ENCODE data around the gene CAMP.
"Not testable (repeated sequence)": the region's sequence is repeated elsewhere in the genome, so short reads cannot be mapped to it uniquely, and the experiment has no call there.

CAMP gene, protein sequence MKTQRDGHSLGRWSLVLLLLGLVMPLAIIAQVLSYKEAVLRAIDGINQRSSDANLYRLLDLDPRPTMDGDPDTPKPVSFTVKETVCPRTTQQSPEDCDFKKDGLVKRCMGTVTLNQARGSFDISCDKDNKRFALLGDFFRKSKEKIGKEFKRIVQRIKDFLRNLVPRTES

DNA sequence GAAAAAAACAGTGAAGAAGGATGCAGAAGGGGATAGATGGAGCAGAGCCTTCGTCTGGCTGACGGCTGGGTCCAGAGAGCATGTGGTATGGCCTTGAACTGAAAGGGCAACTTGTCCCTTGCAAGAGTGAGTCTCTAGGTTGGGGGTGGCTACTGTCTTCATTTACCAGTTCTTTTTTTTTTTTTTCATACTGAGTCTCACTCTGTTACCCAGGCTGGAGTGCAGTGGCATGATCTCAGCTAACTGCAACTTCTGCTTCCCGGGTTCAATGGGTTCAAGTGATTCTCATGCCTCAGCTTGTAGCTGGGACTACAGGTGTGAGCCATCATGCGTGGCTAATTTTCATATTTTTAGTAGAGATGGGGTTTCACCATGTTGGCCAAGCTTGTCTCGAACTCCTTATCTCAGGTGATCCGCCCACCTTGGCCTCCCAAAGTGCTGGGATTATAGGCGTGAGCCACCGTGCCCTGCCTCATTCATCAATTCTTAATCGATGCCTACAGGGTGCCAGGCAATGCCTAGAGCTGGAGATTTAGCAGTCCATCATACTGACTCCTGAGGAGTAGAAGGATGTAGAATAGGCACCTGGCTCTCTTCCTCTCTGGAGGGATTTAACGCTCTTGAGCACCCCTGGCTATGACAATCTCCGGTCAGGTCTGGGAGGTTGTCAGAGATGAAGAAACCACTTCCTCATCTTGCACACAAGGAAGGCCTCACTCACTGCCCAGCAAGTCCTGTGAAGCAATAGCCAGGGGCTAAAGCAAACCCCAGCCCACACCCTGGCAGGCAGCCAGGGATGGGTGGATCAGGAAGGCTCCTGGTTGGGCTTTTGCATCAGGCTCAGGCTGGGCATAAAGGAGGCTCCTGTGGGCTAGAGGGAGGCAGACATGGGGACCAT lies at the start of gene CAMP:
TSS of gene CAMP (plus strand) at position 880 of the 898 bp plus-strand sequence. CDS start at position 897, 17 bp downstream.
- peak; percentile 79 for DNase-seq (ENCODE audit: low spot score)

DNA sequence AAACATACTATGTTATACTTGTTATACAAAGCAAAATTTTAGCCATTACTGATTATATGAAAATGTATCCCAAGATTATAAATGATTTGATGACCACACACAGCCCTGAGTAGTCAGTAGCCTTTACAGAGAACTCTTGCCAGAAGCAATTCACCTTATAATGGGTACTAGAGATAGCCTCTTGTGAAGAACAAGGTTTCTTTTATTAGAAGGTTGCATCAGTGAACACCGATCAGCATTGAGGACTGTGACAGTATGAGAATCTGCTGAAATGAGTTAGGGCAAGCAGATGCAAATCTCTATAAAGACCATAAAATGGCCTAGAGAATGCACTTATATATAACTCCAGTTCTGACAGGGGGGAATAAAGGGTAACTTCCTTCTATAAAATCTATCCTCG lies 45.2 kb upstream of the CAMP start:
- no peak for DNase-seq (ENCODE audit: low spot score)

DNA sequence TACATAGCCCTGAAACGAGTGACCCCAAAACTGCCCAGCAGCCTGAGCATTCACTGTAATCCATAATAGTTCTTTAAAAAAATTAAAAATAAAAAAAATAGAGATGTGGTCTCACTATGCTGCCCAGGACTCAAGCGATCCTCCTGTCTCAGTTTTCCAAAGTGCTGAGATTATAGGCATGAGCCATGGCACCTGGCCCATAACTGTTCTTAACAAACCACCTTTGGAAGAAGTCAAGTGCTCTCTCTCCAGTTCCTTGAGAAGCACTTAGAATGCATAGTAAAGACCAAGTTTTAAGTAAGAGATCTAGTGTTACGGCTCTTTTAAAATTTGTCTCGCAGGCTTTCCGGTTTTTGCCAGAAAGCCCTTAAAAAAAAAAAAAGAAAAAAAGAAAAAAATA lies 43.3 kb upstream of the CAMP start:
- DNase-seq (ENCODE audit: low spot score), result no peak

DNA sequence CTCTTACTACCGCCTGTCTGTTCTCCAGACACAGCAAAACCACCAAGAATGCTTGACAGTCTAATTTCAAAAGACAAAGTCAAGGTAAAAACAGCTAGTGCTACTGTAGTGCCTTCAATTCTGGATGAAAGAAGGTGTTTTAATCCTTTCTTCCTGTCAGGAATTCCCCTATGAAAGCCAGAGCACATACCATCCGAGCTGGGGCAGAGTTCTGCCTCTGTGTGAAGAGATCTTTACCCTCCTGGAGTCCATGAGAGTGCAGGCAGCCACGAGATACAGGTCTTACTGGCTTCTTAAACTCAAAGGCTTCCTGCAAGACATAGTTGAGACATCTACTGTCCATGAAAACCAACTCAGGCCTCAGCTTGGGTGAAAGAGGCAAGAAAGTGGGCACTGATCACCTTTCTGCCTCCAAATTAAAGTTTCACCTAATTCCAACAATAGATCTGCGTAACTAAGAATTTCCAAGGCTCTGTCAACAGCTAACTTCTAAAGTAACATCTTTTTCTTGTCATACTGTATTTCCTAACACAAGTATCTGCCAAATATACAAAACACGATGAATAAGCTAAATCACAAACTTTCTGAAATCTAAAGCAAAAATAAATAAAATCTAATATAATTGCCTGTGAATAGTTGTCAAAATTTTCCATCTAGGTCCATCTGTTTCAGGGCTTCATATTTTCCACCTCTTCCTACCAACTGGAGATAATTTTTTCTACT lies 42.6 kb upstream of the CAMP start:
- no peak for DNase-seq (ENCODE audit: low spot score)

DNA sequence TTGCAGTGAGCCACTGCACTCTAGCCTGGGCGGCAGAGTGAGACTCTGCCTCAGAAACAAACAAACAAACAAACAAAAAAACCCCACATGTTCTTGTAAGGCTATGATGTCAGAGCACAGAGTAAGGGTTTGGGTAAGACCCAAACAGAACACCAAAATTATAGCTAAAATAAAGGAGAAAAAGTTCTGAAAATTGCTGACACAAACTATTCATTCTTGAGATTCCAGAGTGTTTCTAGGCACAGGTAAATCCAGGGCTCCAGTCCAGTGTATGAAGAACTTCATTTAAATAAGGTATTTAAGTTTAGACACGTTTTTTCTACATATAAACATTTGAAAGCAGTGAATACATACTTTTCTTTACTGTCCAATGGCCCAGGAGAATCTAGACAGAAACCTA lies 39.0 kb upstream of the CAMP start:
- no peak for DNase-seq (ENCODE audit: low spot score)

DNA sequence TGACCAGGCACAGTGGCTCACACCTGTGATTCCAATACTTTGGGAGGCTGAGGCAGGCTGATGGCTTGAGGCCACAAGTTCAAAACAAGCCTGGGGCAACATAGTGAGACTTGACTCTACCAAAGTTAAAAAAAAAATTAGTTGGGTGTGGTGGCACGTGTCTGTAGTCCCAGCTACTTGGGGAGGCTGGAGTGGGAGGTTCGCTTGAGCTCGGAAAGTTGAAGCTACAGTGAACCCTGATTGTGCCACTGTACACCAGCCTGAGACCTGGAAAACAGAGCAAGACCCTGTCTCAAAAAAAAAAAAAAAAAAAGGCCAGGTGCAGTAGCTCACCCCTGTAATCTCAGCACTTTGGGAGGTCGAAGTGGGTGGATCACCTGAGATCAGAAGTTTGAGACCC lies 38.2 kb upstream of the CAMP start:
- DNase-seq (ENCODE audit: low spot score), result no peak

DNA sequence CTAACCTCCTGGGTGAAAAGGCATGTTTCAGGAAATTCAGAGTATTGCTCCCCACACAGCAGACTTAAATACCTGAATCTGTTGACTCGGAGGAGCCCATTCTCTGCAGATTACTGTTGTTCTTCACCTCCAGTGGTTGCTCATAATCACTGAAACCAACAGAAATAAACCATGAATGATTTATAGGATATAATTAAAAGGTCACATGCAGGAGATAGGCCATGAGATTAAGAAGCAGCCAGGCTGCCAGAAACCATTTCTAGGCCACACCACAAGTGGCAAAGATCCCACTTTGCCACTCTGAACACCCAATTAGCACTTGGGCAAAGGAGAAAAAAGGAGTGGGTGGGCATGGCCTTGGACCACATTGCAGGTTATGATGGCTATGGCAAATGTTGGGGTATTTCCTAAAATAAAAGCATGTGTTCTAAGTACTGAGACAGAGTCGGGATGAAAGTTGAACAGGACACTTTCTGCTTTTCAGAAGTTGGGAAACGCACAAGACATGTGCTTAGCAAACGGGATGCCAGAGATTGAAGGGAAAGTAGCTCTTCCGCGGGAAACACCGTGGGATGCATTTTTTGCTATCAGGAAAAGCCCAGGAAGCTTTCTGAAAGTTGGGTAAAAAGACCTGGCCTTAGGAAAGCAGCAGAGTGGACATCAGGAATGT lies 36.5 kb upstream of the CAMP start:
- DNase-seq (ENCODE audit: low spot score), result no peak

DNA sequence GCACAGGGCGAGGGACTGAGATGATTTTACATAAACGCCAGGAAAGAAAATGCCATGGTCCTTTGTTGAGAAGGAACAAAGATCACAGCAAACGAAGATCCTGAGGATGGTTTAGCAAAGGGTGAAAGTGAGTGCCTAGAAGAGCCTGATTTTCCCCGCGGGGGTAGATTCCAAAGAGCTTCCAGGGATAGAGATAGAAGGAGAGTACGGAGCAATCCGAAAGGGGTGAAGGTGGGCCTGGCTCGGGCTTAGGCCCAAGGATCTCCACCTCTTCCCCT lies 36.1 kb upstream of the CAMP start:
- no peak for DNase-seq (ENCODE audit: low spot score)

DNA sequence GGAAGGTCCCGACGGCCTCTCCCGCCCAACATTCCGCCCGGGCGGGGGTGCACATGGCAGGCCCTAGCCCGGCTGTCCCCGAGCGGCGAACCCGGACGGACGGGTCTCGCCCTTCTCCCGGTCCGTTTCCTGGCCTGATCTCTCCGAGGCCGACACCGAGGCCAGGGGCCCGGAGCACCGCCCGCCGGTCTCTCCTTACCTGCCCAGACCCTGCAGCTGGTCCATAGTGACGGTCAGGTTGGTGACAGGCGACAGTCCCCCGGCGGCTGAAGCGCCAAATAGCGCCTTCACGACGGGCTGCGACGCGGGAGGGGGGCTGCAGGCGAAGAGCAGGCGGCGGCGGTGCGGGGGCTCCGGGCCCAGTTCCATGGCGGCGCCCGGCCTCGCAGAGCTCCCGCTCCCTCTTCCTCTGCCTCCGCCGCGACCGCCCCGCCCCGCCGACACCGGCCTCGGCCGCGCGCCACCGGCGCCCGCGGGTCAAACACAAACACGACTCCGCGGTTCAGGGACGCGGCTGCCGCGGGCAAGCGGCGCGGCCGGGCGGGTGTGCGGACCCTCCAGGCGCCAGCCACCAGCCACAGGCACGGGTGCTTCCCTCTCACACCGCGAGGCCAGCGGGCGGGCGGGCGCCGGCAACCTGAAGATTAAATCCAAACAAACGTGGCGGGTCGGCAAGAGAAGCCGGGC lies 35.6 kb upstream of the CAMP start:
- peak; percentile 50 for DNase-seq (ENCODE audit: low spot score)

DNA sequence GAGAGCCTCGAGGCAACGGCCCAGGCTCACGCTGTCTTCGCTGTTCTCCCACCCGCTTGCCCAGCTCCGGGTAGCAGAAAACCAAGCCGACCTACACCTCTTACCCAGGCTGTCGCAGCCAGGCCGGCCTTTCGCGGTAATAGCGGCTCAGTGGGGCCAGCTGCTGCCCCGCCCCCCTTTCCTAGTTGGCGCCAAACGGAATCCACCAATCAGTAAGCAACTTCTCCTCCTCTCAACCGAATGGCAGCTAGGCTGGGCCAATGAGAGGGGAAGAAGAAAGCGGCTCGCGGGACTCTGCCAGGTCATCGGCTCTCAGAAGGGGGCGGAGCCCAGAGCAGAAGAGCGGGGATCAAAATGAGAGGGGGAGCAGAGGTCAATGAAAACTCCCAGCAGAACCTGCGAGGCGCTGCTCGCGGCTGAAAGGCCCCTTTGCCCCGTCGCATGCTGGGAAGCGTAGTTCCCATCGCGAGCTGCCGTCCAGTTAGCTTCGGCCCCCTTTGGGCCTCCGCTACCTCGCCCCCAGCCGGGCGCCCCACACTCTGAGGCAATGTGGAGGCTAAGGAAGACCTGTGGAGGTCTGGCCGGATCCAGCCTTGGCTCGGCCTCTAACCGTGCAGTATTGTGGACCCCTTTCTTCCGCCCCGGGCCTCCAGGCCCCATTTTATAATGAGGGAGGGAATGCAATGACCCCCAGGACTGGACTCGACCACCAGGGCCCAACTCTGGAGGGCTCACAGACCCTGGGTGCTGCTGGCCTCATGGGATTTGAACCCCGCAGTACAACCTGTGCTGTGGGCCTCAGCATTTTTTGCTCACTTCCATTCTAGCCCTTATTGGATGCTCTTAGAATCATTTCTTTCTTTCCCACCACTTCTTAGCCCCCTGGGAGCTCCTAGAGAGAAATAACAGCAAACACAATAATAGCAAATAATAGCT lies 34.8 kb upstream of the CAMP start, which contains the start of gene CDC25A:
TSS of gene CDC25A (minus strand) at position 152 of the 936 bp plus-strand sequence. CDS start 470 bp downstream, outside the sequence.
- peak; percentile 98 for DNase-seq (ENCODE audit: low spot score)

DNA sequence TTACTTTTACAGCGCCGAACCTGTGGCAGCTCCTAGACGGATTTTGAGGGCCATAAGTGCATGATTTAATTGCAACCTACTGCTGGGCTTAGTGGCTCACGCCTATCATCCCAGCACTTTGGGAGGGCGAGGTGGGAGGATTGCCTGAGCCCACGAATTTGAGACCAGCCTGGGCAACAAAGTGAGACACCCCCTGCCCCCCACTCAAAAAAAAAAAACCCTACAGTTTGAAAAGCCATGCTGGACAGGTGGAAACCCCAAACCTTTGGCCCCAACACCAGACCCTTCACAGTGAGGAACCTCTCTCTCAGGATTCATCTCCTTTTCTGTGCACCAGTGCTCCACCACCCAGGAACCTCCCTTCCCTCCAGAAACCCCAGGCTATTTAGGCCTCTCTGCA lies 34.0 kb upstream of the CAMP start:
- no peak for DNase-seq (ENCODE audit: low spot score)

DNA sequence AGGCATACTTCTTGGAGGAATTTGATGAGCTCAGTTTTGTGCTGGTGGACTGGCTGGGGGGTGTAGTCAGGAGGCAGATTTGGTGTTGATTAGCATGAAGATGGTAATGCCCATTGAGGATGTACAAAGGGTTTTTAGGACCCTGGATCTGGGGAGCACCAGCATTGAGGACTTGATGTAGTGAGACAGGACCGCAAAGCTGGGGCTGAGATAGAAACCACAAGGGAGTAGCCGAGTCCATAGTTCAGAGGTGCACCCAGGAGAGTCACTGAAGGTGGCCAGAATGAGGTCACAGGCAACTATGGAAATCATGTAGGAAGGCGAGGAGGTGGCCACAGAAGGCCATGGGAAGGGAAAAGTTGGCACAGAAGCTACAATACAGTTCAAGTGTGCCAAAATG lies 32.4 kb upstream of the CAMP start:
- no peak for DNase-seq (ENCODE audit: low spot score)

DNA sequence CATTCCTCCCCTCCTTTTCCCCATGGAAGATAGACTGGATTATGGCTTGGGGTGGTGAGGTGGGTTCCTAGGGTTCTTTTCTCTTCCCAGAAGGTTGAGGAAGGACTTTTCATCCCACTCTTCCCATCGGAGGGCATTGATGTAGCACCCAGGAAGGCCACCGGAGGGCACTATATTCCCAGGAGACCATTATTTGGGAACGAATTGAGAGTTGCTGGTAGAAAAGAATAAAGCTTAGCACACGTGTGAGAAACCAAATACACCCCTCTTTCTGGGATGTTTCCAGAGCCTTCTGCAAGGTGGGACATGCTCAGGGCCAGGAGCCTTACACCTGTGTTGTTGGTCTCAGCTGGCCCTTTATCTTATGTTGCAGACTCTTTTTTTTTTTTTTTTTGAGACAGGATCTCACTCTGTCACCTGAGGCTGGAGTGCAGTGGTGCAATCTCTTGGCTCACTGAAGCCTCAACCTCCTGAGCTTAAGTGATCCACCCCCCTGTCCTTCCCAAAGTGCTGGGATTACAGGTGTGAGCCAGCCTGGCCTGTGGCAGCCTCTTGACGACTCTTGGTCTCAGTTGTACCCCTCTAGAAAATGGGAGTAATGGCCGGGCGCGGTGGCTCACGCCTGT lies 28.7 kb upstream of the CAMP start:
- DNase-seq (ENCODE audit: low spot score), result peak; percentile 62

DNA sequence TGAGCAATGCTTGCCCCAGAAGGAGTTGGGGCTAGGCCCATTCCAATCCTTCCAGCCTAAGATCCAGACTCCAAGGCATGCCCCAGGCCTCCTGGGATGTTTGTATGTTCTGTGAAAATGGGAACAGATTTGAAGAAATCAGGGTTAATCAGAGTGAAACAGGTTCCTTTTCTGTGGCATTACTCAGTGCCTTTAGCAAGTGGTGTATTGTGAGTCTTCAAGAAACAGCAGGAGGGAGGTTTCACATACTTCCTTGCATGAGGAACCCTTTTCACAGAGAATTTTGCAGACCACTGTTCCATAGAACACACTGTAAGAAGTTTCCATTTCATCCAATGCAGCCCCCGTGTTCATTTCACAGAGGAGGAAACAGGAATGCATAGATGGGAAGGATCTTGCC lies 26.7 kb upstream of the CAMP start:
- no peak for DNase-seq (ENCODE audit: low spot score)

DNA sequence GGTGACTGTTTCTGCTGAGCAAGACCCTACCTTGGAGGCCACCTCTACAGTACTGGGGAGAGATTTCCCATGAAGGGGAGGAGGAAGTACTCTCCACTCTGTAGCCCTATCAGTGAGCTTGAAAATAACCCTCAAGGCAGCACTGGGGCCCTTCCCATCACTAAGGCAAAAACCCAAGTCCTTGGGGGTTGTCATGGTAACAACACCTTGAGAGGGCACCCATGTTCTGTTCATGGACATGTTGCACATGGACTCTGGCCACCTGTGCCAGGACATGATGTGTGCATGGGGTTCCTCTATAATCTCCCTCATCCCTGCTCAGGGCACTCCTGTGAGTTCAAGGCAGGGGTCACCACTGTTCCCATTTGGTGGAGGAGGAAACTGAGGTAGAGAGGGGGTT lies 24.2 kb upstream of the CAMP start:
- DNase-seq (ENCODE audit: low spot score), result no peak

DNA sequence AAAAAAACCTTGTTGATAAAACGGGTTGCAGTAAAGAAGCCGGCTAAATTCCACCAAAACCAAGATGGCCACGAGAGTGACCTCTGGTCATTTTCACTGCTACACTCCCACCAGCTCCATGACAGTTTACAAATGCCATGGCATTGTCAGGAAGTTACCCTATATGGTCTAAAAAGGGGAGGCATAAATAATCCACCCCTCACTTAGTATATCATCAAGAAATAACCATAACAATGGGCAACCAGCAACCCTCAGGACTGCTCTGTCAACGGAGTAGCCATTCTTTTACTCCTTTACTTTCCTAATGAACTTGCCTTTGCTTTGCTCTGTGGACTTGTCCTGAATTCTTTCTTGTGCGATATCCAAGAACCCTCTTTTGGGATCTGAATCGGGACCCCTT lies 20.7 kb upstream of the CAMP start:
- no peak for DNase-seq (ENCODE audit: low spot score)

DNA sequence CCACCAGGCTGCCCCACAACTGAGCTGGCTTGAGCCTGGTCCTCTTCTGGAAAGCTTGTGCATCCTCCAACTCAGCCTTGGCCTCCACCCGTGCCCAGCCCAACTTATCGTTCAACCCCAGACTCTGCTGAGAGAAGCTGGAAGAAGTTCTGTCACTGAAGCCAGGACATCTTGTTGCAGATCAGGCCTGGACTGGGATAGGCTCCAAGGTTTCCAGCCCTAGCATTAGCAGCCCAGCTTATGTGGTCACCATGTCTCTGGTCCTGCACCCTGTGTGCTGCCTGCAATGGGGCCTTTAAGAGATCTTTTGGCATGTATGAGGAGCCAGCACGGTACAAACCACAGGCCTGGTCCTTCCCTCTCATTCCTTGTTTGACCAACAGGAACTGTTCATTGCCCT lies 15.2 kb upstream of the CAMP start:
- no peak for DNase-seq (ENCODE audit: low spot score)

DNA sequence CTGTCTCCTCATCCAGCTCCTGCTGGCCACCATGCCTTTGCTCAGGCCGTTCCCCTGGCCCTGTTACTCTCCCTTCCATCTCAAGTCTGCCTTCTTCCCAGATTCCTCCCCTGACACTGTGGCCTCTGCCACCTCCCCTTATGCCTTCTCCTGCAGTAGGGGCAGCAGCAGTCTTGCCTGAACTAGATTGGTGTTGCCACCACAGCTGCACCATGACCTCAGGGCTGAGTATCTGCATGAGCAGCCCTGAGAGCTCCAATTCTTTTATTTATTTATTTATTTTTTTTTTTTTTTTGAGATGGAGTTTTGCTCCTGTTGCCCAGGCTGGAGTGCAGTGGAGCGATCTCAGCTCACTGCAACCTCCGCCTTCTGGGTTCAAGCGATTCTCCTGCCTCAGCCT lies 13.8 kb upstream of the CAMP start:
- no peak for DNase-seq (ENCODE audit: low spot score)

DNA sequence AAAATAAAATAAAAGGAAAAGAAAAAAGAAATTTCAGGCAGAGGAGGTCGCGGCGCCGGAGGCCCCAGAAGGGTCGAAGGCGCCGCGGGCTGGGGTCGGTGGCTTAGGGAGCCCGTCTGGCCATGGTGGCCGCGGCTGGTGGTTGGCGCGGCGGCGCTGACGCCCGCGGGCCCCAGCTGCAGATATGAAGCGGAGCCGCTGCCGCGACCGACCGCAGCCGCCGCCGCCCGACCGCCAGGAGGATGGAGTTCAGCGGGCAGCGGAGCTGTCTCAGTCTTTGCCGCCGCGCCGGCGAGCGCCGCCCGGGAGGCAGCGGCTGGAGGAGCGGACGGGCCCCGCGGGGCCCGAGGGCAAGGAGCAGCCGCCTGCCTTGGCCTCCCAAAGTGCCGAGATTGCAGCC lies 12.8 kb upstream of the CAMP start:
- DNase-seq (ENCODE audit: low spot score), result not testable (repeated sequence)

DNA sequence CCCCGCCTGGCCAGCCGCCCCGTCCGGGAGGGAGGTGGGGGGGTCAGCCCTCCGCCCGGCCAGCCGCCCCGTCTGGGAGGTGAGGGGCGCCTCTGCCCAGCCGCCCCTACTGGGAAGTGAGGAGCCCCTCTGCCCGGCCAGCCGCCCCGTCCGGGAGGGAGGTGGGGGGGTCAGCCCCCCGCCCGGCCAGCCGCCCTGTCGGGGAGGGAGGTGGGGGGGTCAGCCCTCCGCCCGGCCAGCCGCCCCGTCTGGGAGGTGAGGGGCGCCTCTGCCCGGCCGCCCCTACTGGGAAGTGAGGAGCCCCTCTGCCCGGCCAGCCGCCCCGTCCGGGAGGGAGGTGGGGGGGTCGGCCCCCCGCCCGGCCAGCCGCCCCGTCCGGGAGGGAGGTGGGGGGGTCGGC lies 11.5 kb upstream of the CAMP start:
- not testable (repeated sequence) for DNase-seq (ENCODE audit: low spot score)

Measured in germinal center (tissue), 1 donor.